ENCODE measurements around the gene RSPH6A.

DNA sequence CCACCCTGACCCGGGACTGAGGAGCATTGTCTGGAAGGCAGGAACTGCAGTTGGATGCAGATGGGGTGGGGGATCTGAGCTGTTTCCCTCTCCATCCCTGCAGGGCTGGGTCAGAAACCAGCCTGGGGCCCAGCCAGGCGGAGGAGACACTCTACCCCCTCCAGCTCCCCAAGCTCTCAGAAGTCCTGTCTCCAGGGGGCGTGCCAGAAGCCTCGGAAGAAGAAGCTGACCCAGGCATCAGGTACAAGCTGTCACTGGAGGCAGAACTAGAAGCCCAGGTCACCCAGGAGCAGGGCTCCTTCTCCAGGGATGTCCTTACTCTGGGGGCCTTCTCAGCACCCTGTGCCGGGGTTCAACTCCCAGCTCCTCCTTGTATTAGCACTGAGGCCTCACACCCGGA, 61.6 kb downstream of the RSPH6A start:
- TF ChIP-seq TAF1 (IDR thresholded peaks at IDR 0.05; ENCODE audit: borderline replicate concordance, low read depth, low read length) (no peak), POLR2AphosphoS5 (IDR thresholded peaks at IDR 0.05; ENCODE audit: low read depth, low read length) (no peak), NRF1 (IDR thresholded peaks at IDR 0.05; ENCODE audit: low read depth, low read length) (no peak), RAD21 (IDR thresholded peaks at IDR 0.05; ENCODE audit: low read length) (no peak), EP300 (IDR thresholded peaks at IDR 0.05; ENCODE audit: borderline replicate concordance in 1 of 2, low read depth in 1 of 2, low read length in 1 of 2) (no peak), EZH2phosphoT487 (IDR thresholded peaks at IDR 0.05; ENCODE audit: borderline replicate concordance, low read depth) (no peak), CHD2 (IDR thresholded peaks at IDR 0.05; ENCODE audit: low read length, partially characterized antibody) (no peak), JUND (IDR thresholded peaks at IDR 0.05) (no peak), GATA2 (CRISPR knock-in tag; IDR thresholded peaks at IDR 0.05) (no peak), RFX5 (IDR thresholded peaks at IDR 0.05; ENCODE audit: low read length) (no peak)
- TF ChIP-seq, protein P1, sequence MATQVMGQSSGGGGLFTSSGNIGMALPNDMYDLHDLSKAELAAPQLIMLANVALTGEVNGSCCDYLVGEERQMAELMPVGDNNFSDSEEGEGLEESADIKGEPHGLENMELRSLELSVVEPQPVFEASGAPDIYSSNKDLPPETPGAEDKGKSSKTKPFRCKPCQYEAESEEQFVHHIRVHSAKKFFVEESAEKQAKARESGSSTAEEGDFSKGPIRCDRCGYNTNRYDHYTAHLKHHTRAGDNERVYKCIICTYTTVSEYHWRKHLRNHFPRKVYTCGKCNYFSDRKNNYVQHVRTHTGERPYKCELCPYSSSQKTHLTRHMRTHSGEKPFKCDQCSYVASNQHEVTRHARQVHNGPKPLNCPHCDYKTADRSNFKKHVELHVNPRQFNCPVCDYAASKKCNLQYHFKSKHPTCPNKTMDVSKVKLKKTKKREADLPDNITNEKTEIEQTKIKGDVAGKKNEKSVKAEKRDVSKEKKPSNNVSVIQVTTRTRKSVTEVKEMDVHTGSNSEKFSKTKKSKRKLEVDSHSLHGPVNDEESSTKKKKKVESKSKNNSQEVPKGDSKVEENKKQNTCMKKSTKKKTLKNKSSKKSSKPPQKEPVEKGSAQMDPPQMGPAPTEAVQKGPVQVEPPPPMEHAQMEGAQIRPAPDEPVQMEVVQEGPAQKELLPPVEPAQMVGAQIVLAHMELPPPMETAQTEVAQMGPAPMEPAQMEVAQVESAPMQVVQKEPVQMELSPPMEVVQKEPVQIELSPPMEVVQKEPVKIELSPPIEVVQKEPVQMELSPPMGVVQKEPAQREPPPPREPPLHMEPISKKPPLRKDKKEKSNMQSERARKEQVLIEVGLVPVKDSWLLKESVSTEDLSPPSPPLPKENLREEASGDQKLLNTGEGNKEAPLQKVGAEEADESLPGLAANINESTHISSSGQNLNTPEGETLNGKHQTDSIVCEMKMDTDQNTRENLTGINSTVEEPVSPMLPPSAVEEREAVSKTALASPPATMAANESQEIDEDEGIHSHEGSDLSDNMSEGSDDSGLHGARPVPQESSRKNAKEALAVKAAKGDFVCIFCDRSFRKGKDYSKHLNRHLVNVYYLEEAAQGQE (IDR thresholded peaks at IDR 0.05; ENCODE audit: low read depth, low read length) = no peak
- TF ChIP-seq, protein P2, sequence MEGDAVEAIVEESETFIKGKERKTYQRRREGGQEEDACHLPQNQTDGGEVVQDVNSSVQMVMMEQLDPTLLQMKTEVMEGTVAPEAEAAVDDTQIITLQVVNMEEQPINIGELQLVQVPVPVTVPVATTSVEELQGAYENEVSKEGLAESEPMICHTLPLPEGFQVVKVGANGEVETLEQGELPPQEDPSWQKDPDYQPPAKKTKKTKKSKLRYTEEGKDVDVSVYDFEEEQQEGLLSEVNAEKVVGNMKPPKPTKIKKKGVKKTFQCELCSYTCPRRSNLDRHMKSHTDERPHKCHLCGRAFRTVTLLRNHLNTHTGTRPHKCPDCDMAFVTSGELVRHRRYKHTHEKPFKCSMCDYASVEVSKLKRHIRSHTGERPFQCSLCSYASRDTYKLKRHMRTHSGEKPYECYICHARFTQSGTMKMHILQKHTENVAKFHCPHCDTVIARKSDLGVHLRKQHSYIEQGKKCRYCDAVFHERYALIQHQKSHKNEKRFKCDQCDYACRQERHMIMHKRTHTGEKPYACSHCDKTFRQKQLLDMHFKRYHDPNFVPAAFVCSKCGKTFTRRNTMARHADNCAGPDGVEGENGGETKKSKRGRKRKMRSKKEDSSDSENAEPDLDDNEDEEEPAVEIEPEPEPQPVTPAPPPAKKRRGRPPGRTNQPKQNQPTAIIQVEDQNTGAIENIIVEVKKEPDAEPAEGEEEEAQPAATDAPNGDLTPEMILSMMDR (IDR thresholded peaks at IDR 0.05) = no peak
- TF ChIP-seq, protein P3, sequence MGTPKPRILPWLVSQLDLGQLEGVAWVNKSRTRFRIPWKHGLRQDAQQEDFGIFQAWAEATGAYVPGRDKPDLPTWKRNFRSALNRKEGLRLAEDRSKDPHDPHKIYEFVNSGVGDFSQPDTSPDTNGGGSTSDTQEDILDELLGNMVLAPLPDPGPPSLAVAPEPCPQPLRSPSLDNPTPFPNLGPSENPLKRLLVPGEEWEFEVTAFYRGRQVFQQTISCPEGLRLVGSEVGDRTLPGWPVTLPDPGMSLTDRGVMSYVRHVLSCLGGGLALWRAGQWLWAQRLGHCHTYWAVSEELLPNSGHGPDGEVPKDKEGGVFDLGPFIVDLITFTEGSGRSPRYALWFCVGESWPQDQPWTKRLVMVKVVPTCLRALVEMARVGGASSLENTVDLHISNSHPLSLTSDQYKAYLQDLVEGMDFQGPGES (IDR thresholded peaks at IDR 0.05; ENCODE audit: low read depth, low read length) = no peak
